Lung (tissue), 12 donors: ENCODE data around the gene DNAJC1. TPM values are rescaled to one million over a fixed set of nuclear protein-coding genes. Genes with fewer than 3 reads are reported as not detected.

Source experiments
- ATAC-seq: fragments of 200-7000 bp; cut with Tn5 transposase; one replicate; pipeline ENCODE4 v1.9.1; 2020; ENCODE audit warnings: moderate number of reproducible peaks; ENCODE audit not compliant: insufficient read depth, low FRiP score
- DNase-seq, 3 donors: peaks; one replicate each; pipeline ENCODE4 v3.0.0-alpha.2; 2013 to 2017
- H3K27ac ChIP-seq, 2 donors: one replicate each; pipeline ENCODE4 v1.5.1; 2013; ENCODE audit warnings: mild to moderate bottlenecking in 2 of 2, moderate library complexity in 2 of 2, control low read depth in 1 of 2, inconsistent platforms in 1 of 2, low read depth in 1 of 2, low read length in 1 of 2
- H3K27me3 ChIP-seq, 3 donors: one replicate each; pipeline ENCODE4 v1.5.1; 2013; ENCODE audit warnings: low read length in 2 of 3; ENCODE audit not compliant: control insufficient read depth in 3 of 3, insufficient read depth in 3 of 3
- H3K36me3 ChIP-seq, 4 donors: one replicate each; pipeline ENCODE4 v1.5.1; 2013; ENCODE audit warnings: low read length in 4 of 4, mild to moderate bottlenecking in 1 of 4, moderate library complexity in 1 of 4; ENCODE audit not compliant: control insufficient read depth in 4 of 4, insufficient read depth in 4 of 4
- H3K4me1 ChIP-seq, 5 donors: one replicate each; pipeline ENCODE4 v1.5.1; 2013; ENCODE audit warnings: low read length in 5 of 5, mild to moderate bottlenecking in 2 of 5, moderate library complexity in 1 of 5; ENCODE audit not compliant: control insufficient read depth in 5 of 5, insufficient read depth in 5 of 5
- H3K4me3 ChIP-seq: one replicate; pipeline ENCODE4 v1.5.1; 2013; ENCODE audit warnings: mild to moderate bottlenecking, control low read depth, moderate library complexity
- H3K9ac ChIP-seq, 2 donors: one replicate each; pipeline ENCODE4 v1.5.1; 2013; ENCODE audit warnings: low read length in 2 of 2, control low read depth in 1 of 2; ENCODE audit not compliant: insufficient read depth in 1 of 2
- H3K9me3 ChIP-seq, 4 donors: one replicate each; pipeline ENCODE4 v1.5.1; 2013; ENCODE audit warnings: low read length in 3 of 4, mild to moderate bottlenecking in 1 of 4, moderate library complexity in 1 of 4; ENCODE audit not compliant: control insufficient read depth in 4 of 4, insufficient read depth in 3 of 4
- WGBS, 2 donors: extraction: QIAGEN DNeasy Blood & Tissue Kit; methylation state at CpG; one replicate each; pipeline ENCODE4 v1.1.7; 2013; 5-methylcytosine and 5-hydroxymethylcytosine counted together
- polyA plus RNA-seq, 2 donors: library from polyadenylated mRNA; stranded (reverse); fragments of 200-250 nt; gene quantifications; one replicate each; pipeline ENCODE4 v1.2.1, GENCODE V29; 2013
- total RNA-seq, 2 donors: library from RNA; depleted of rRNA in 1 of 2; stranded (reverse); fragments of >200 nt in 1 of 2; gene quantifications; one replicate each; pipeline ENCODE4 v1.2.1, GENCODE V29; 2014 to 2021
- TF ChIP-seq, protein P1 (sequence below): IDR thresholded peaks from 2 replicates; pipeline ENCODE4 v1.5.1; 2012; ENCODE audit warnings: mild to moderate bottlenecking; ENCODE audit errors: control extremely low read depth, extremely low read depth
- donor health status: control.
- donor health status: control.
- donor health status: Bipolar disorder and iron deficiency.
- donor health status: healthy.
- donor health status: DM: yes; HTN: yes; CAD: no.

The DNAJC1 gene
- total and polyA plus RNA-seq, 4 donors: 31.0 to 38.2 (median 35.6) TPM

DNA sequence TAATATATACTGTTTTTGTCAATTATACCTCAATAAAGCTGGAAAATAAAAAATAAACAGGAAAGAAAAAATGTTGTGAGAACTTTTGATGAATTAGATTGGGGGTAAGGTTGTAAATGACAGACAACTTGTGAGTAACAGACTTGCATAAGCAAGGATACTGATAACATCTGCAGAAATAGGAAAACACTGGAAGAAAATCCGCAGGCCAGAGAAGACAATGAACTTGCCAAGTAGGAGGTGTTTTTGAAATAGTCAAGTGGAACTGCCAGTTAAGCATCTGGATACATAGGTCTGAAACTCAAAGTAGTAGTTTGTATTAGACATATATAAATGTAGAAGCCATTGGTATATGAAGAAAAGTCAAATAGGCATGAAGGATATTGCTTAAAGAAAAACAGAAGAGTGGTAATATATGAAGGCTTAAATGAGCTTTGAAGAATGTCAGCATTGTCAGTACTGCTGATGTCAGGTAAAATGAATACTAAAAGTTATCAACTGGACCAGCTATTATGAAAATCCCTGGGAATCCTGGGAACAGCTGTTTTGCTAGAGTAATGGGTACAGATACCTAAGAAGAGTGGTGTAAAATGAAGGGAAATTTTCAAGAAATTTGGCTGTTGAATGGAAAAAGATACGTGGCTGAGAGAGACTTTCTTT is 58.7 kb downstream of the DNAJC1 start:
- H3K4me3 ChIP-seq: no peak overlapping the region
- no peak overlapping the region for H3K9ac ChIP-seq
- DNase-seq (no peak), ATAC-seq (no peak)
- 51 to 55% methylated on average over 2 of the region's 2 CpGs for WGBS, 2 donors
- H3K36me3 ChIP-seq: no peaks in the 10 kb centered on the region
- peaks cover 0 to 15% (median 0%) of the 10 kb centered on the region in 5 donors for H3K4me1 ChIP-seq
- no peaks in the 10 kb centered on the region for H3K9me3 ChIP-seq
- H3K27me3 ChIP-seq: no peaks in the 10 kb centered on the region
- TF ChIP-seq, protein P1, sequence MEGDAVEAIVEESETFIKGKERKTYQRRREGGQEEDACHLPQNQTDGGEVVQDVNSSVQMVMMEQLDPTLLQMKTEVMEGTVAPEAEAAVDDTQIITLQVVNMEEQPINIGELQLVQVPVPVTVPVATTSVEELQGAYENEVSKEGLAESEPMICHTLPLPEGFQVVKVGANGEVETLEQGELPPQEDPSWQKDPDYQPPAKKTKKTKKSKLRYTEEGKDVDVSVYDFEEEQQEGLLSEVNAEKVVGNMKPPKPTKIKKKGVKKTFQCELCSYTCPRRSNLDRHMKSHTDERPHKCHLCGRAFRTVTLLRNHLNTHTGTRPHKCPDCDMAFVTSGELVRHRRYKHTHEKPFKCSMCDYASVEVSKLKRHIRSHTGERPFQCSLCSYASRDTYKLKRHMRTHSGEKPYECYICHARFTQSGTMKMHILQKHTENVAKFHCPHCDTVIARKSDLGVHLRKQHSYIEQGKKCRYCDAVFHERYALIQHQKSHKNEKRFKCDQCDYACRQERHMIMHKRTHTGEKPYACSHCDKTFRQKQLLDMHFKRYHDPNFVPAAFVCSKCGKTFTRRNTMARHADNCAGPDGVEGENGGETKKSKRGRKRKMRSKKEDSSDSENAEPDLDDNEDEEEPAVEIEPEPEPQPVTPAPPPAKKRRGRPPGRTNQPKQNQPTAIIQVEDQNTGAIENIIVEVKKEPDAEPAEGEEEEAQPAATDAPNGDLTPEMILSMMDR: no peak
- no peak overlapping the region for H3K27ac ChIP-seq

DNA sequence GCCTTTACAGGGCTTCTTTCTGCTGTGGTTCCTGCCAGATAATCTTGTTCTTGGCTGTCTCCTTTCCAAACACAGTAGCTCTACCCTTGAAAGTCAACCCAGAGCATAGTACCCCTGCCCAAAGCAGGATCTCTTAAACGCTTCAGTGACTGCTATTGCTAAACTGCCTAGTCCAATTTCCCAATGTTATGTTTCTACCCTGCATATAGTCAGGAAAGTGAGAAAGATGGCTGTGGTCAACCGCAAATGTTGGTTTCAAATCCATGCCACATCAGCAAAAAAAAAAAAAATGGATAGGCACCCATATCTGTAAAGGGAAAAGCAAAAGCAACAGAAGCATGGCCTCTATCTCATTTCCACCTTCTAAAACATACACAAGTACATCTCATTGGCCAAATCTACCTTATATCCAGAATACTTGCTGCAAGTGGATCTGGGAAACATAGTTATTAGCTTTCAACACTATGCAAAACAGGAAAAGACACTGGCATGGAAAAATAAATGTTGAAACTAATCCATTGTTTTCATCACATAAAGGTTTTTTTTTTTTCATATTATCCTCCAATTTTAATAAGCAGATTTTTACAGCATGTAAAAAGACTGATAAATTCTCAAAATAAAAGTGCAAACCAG is 59.8 kb downstream of the DNAJC1 start:
- DNase-seq (no peak), ATAC-seq (no peak)
- Histone ChIP-seq H3K27ac (no peak overlapping the region), H3K27me3 (no peaks in the 10 kb centered on the region), H3K4me3 (no peak overlapping the region), H3K9me3 (no peaks in the 10 kb centered on the region), H3K9ac (no peak overlapping the region), H3K4me1 (peaks cover 0 to 15% (median 0%) of the 10 kb centered on the region in 5 donors), H3K36me3 (no peaks in the 10 kb centered on the region)
- 22 to 67% methylated on average over 2 of the region's 2 CpGs for WGBS, 2 donors
- TF ChIP-seq, protein P1: no peak

DNA sequence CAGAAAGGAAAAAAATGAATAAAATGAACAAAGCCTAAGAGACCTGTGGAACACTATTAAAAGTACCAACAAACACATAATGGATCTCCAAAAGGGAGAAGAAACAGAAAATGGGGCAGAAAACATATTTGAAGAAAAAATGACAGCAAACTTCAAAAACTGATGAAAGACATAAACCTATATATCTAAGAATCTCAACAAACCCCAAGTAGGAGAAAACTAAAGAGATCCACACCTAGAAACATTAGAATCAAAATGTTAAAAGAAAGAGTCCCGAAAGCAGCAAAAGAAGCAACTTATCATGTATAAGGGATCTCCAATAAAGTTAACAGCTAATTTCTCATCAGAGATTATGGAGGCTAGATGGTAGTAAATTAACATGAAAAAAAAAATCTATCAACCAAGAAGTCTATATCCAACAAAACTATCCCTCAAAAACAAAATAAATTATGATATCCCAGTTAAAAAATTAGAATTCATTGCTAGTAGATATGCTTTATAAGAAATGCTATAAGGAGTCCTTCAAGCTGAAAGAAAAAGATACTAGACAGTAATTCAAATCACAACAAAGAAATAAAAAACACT is 68.0 kb downstream of the DNAJC1 start:
- 97 to 100% methylated on average over 1 of the region's 1 CpG for WGBS, 2 donors
- TF ChIP-seq, protein P1: no peak
- no peak for ATAC-seq

More for the DNA sequence above, 68.0 kb downstream of the DNAJC1 start:
- Histone ChIP-seq H3K9me3 (peaks cover 0 to 5% (median 1%) of the 10 kb centered on the region in 4 donors), H3K27me3 (no peaks in the 10 kb centered on the region), H3K4me1 (peaks cover 0 to 11% (median 0%) of the 10 kb centered on the region in 5 donors), H3K4me3 (no peak overlapping the region), H3K36me3 (no peaks in the 10 kb centered on the region), H3K9ac (no peak overlapping the region), H3K27ac (no peak overlapping the region)
- no peak for DNase-seq
